Left lung (tissue), 14 donors: Measurements from ENCODE around the gene RBM10. TPM values are rescaled to one million over a fixed set of nuclear protein-coding genes. Genes with fewer than 3 reads are reported as not detected.

Experiments used
- ATAC-seq: fragments of 200-7000 bp; cut with Tn5 transposase; one replicate; pipeline ENCODE4 v1.9.1; 2020; ENCODE audit warnings: moderate library complexity
- DNase-seq, 4 donors: peaks; one replicate each; pipeline ENCODE4 v3.0.0-alpha.2; 2013 to 2020
- H3K27ac ChIP-seq, 2 donors: fragments of 200-600 bp; sonication (generic) in 1 of 2; one replicate each; pipeline versions ENCODE4 v1.5.0 to v1.8.0; 2020 to 2021
- H3K27me3 ChIP-seq, 2 donors: fragments of 200-600 bp; sonication (generic) in 1 of 2; one replicate each; pipeline versions ENCODE4 v1.5.0 to v1.8.0; 2020 to 2021
- H3K36me3 ChIP-seq, 2 donors: fragments of 200-600 bp; sonication (generic) in 1 of 2; one replicate each; pipeline versions ENCODE4 v1.5.0 to v1.8.0; 2020 to 2021
- H3K4me1 ChIP-seq, 2 donors: fragments of 200-600 bp; one replicate each; pipeline ENCODE4 v1.8.0; 2021
- H3K4me3 ChIP-seq, 2 donors: fragments of 200-600 bp; sonication (generic) in 1 of 2; one replicate each; pipeline versions ENCODE4 v1.5.0 to v1.8.0; 2020 to 2021; ENCODE audit warnings: mild to moderate bottlenecking in 1 of 2
- H3K9me3 ChIP-seq, 2 donors: fragments of 200-600 bp; sonication (generic) in 1 of 2; one replicate each; pipeline versions ENCODE4 v1.5.0 to v1.8.0; 2020 to 2021
- intact Hi-C, 2 donors: fragments of 100-400 bp; cut with DNase I; formaldehyde crosslinking; loops; one replicate each; pipeline versions ENCODE4 v1.11.2 to v1.14.2; 2022
- long read RNA-seq, 12 donors: library from polyadenylated mRNA in 2 of 12; unstranded in 2 of 12; transcript quantifications; one replicate each; pipeline ENCODE4 v2.0.0 and lab custom pipeline, GENCODE V29; 2019 to 2026
- polyA plus RNA-seq, 6 donors: library from polyadenylated mRNA; unstranded; fragments of 120-200 nt; gene quantifications; one replicate each; pipeline ENCODE4 v1.2.1, GENCODE V29; 2013; ENCODE audit not compliant: insufficient read length in 6 of 6
- total RNA-seq, 2 donors: library from RNA; stranded (reverse); fragmentation: NEBNext Ultra II Directional; extraction: Animal tissue kit (Norgen Biotek cat#: 25700); gene quantifications; one replicate each; pipeline ENCODE4 v1.2.1, GENCODE V29; 2021
- TF ChIP-seq, protein P1 (sequence below), 2 donors: fragments of 200-600 bp; sonication (generic) in 1 of 2; IDR thresholded peaks; one replicate each; pipeline versions ENCODE4 v1.5.0 to v1.8.0; 2021; ENCODE audit warnings: antibody characterized with exemption in 2 of 2
- donor health status: DM: no; HTN: yes; CAD: no.
- donor health status: DM: no; HTN: no; CAD: no.

Gene RBM10, protein sequence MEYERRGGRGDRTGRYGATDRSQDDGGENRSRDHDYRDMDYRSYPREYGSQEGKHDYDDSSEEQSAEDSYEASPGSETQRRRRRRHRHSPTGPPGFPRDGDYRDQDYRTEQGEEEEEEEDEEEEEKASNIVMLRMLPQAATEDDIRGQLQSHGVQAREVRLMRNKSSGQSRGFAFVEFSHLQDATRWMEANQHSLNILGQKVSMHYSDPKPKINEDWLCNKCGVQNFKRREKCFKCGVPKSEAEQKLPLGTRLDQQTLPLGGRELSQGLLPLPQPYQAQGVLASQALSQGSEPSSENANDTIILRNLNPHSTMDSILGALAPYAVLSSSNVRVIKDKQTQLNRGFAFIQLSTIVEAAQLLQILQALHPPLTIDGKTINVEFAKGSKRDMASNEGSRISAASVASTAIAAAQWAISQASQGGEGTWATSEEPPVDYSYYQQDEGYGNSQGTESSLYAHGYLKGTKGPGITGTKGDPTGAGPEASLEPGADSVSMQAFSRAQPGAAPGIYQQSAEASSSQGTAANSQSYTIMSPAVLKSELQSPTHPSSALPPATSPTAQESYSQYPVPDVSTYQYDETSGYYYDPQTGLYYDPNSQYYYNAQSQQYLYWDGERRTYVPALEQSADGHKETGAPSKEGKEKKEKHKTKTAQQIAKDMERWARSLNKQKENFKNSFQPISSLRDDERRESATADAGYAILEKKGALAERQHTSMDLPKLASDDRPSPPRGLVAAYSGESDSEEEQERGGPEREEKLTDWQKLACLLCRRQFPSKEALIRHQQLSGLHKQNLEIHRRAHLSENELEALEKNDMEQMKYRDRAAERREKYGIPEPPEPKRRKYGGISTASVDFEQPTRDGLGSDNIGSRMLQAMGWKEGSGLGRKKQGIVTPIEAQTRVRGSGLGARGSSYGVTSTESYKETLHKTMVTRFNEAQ
- total RNA-seq (10 to 100 TPM; 31.6 to 32.2 TPM), polyA plus RNA-seq (10 to 100 TPM; 48.0 to 57.8 (median 52.3) TPM)
- long read RNA-seq, donor 1, partial matches to known transcripts = 6 of 11 reads
- long read RNA-seq, donor 1, other reads (novel, unspliced or antisense) = 0 of 11 reads
- long read RNA-seq, donor 2, partial matches to known transcripts = 17 of 17 reads
- long read RNA-seq, donor 2, other reads (novel, unspliced or antisense) = 0 of 17 reads
- long read RNA-seq, donor 3, partial matches to known transcripts = 0 of 1 reads
- long read RNA-seq, donor 3, other reads (novel, unspliced or antisense) = 0 of 1 reads
- long read RNA-seq, donor 4, partial matches to known transcripts = 8 of 14 reads
- long read RNA-seq, donor 4, other reads (novel, unspliced or antisense) = 6 of 14 reads
- long read RNA-seq, donor 5, partial matches to known transcripts = 8 of 10 reads
- long read RNA-seq, donor 5, other reads (novel, unspliced or antisense) = 0 of 10 reads
- long read RNA-seq, donor 6, partial matches to known transcripts = 9 of 10 reads
- long read RNA-seq, donor 6, other reads (novel, unspliced or antisense) = 0 of 10 reads
- long read RNA-seq, donor 7, partial matches to known transcripts = 0 of 1 reads
- long read RNA-seq, donor 7, other reads (novel, unspliced or antisense) = 0 of 1 reads
- long read RNA-seq, donor 8, partial matches to known transcripts = 0 of 1 reads
- long read RNA-seq, donor 8, other reads (novel, unspliced or antisense) = 0 of 1 reads
- long read RNA-seq, donor 9 = 0 reads
- long read RNA-seq, donor 10, partial matches to known transcripts = 3 of 4 reads
- long read RNA-seq, donor 10, other reads (novel, unspliced or antisense) = 1 of 4 reads
- long read RNA-seq, donor 11 = 0 reads
- long read RNA-seq, donor 12, partial matches to known transcripts = 0 of 2 reads
- long read RNA-seq, donor 12, other reads (novel, unspliced or antisense) = 0 of 2 reads

DNA sequence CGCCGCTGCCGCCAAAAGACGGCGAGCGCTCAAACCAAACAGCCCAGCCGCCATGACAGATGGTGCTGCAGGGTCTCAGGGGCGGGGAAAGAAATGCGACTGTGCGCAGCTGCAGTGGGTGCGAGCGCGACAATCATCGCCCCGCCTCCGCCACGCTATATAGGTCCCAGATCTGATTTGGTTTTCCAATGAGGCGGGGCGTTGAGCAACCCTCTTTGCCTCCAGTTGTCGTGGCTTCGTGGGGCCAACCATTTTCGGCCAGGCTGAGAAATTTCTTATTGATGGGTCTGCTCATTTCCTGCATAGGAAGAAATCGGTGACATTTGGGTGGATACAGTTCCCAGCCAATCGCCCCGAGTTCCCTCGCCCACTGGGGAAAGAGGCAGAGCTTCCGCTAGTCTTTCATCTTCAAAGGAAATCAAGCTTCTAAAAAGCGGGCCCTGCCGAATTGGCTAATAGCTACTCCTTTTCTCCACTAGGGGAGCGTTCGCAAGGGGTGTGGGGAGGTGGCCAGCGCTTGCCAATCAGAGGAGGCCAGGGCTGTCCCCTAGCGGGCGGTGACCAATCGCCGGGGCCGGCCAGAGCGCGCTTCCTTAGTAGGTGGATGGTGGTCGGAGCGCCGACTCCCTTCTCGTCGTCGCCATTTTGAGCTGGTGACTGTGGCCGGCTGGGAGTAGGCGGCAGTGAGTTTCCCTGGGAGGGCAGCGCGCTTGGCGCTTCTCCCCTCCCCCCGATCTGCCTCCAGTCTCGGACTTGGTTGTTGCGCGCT, at the start of gene RBM10, which contains the start of gene NDUFB11:
Gene RBM10, plus strand, starts transcription at position 596 of the 769 bp plus-strand sequence. CDS start 2,261 bp downstream, outside the sequence.
Gene NDUFB11, minus strand, starts transcription at position 77 of the 769 bp plus-strand sequence. Its CDS starts 23 bp downstream, at position 54.
- H3K36me3 ChIP-seq = peaks cover 0 to 16% of the 10 kb centered on the region in 2 donors
- DNase-seq (peak; percentile 84 to 95 (median 94)), ATAC-seq (peak; percentile 97)
- intact Hi-C loops = no loop called here
- H3K27me3 ChIP-seq = peaks cover 0 to 7% of the 10 kb centered on the region in 2 donors
- no peaks in the 10 kb centered on the region for H3K9me3 ChIP-seq
- TF ChIP-seq, protein P1, sequence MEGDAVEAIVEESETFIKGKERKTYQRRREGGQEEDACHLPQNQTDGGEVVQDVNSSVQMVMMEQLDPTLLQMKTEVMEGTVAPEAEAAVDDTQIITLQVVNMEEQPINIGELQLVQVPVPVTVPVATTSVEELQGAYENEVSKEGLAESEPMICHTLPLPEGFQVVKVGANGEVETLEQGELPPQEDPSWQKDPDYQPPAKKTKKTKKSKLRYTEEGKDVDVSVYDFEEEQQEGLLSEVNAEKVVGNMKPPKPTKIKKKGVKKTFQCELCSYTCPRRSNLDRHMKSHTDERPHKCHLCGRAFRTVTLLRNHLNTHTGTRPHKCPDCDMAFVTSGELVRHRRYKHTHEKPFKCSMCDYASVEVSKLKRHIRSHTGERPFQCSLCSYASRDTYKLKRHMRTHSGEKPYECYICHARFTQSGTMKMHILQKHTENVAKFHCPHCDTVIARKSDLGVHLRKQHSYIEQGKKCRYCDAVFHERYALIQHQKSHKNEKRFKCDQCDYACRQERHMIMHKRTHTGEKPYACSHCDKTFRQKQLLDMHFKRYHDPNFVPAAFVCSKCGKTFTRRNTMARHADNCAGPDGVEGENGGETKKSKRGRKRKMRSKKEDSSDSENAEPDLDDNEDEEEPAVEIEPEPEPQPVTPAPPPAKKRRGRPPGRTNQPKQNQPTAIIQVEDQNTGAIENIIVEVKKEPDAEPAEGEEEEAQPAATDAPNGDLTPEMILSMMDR (IDR thresholded peaks at IDR 0.05) = peak; percentile 61 to 75
- peak within 1 kb of the TSS; percentile 45 to 56 for H3K4me3 ChIP-seq
- peaks cover 0 to 27% of the 10 kb centered on the region in 2 donors for H3K4me1 ChIP-seq
- peak within 1 kb of the TSS; percentile 93 to 95 for H3K27ac ChIP-seq

DNA sequence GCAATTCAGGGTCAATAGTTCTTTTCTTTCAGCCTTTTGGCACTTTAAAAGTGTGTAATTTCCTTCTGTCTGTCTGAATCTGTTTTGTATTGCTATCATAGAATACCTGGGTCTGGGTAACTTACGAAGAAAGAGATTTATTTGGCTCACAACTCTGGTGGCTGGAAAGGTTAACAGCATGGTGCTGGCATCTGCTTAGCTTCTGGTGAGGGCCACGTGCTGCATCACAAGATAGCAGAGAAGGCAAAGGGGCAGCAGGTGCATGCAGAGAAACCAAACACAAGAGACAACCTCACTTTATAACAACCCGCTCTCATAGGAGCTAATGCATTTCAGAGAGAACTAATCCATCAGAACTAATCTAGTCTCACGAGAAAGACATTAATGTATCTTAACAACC, 48.0 kb upstream of the RBM10 start:
- intact Hi-C loops = no loop called here
- no peaks in the 10 kb centered on the region for H3K36me3 ChIP-seq
- no peaks in the 10 kb centered on the region for H3K27me3 ChIP-seq

DNA sequence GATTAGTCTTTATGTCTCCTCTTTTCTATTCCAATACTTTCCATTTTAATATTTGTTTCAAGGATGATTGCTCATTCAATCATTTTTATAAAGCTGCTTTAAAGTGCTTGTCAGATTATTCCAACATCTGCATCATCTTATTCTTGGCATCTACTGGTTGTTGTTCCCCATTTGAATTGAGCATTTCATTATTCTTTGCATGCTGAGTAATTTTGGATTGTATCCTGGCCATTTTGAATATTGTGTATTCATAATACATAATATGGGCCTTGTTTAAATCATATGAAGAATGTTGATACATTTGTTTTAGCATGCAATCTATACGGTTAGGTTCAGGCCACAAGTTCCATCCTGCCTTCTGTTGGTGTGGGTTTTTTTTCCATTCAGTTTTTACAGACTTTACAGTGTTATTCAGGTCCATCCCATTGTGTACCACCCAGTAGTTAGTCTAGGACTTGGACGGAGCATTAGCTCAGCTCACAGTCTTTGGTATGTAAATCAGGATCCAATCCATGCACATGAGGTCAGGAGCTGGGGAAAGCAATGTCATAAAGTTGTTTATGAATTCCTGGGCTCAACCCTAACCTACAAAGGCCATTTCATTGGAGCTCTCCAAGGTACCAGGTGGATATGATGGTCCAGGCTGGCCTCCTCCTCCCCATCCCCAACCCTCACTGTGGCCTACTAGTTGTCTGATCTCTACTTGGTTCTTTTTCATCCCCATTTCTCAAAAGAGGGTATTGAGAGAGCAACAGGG, 46.5 kb upstream of the RBM10 start:
- DNase-seq = no peak

More for the DNA sequence above, 48.0 kb upstream of the RBM10 start:
- Histone ChIP-seq H3K27ac (no peak overlapping the region), H3K4me1 (no peaks in the 10 kb centered on the region), H3K9me3 (no peaks in the 10 kb centered on the region), H3K4me3 (no peak overlapping the region)
- DNase-seq = no peak
- TF ChIP-seq, protein P1 (IDR thresholded peaks at IDR 0.05) = no peak
- no peak for ATAC-seq

More for the DNA sequence above, 46.5 kb upstream of the RBM10 start:
- intact Hi-C loops = no loop called here
- Histone ChIP-seq H3K36me3 (no peaks in the 10 kb centered on the region), H3K4me1 (no peaks in the 10 kb centered on the region), H3K27me3 (no peaks in the 10 kb centered on the region), H3K9me3 (no peaks in the 10 kb centered on the region), H3K4me3 (no peak overlapping the region), H3K27ac (no peak overlapping the region)
- no peak for ATAC-seq
- TF ChIP-seq, protein P1 (IDR thresholded peaks at IDR 0.05) = no peak
